Natural killer cell (primary cell): Measurements from ENCODE around the gene RASGEF1B. TPM values are rescaled to one million over a fixed set of nuclear protein-coding genes. Genes with fewer than 3 reads are reported as not detected.

Source experiments
- ATAC-seq, 3 donors: fragments of 150-1000 bp in 2 of 3; fragments of 200-7000 bp in 1 of 3; cut with Tn5 transposase; 1 replicate in 1 of 3; 2 replicates in 2 of 3; pipeline ENCODE4 v1.10.0; 2021; ENCODE audit warnings: mild to moderate bottlenecking in 2 of 3, moderate library complexity in 2 of 3
- DNase-seq, 2 donors: peaks; one replicate each; pipeline versions ENCODE4 v3.0.0 to v3.0.0-alpha.2; 2013 to 2021; ENCODE audit warnings: mixed read lengths in 1 of 2
- H3K27ac ChIP-seq: one replicate; pipeline ENCODE4 v1.5.1; 2013; ENCODE audit warnings: mild to moderate bottlenecking, low read length
- H3K27me3 ChIP-seq: one replicate; pipeline ENCODE4 v1.6.1; 2013; ENCODE audit warnings: low read length; ENCODE audit not compliant: control insufficient read depth, insufficient read depth
- H3K36me3 ChIP-seq: one replicate; pipeline ENCODE4 v1.6.1; 2013; ENCODE audit warnings: low read length; ENCODE audit not compliant: control insufficient read depth, insufficient read depth
- H3K4me1 ChIP-seq: one replicate; pipeline ENCODE4 v1.6.1; 2013; ENCODE audit warnings: low read length; ENCODE audit not compliant: control insufficient read depth, insufficient read depth
- H3K4me3 ChIP-seq: one replicate; pipeline ENCODE4 v1.5.1; 2013; ENCODE audit warnings: low read length
- H3K9me3 ChIP-seq: one replicate; pipeline ENCODE4 v1.6.1; 2013; ENCODE audit warnings: low read length; ENCODE audit not compliant: control insufficient read depth, insufficient read depth
- H3K27ac Mint-ChIP-seq, 2 donors: one replicate each; pipeline ENCODE4 v1.8.0; 2022; ENCODE audit warnings: mild to moderate bottlenecking in 2 of 2, mixed read lengths in 2 of 2, moderate library complexity in 1 of 2
- H3K27me3 Mint-ChIP-seq, 2 donors: one replicate each; pipeline ENCODE4 v1.8.0; 2022; ENCODE audit warnings: low read depth in 2 of 2, mixed read lengths in 2 of 2
- H3K36me3 Mint-ChIP-seq: one replicate; pipeline ENCODE4 v1.8.0; 2022; ENCODE audit warnings: mixed read lengths
- H3K4me1 Mint-ChIP-seq, 2 donors: one replicate each; pipeline ENCODE4 v1.8.0; 2022; ENCODE audit warnings: mixed read lengths in 2 of 2
- H3K4me3 Mint-ChIP-seq: one replicate; pipeline ENCODE4 v1.8.0; 2022; ENCODE audit warnings: mild to moderate bottlenecking, moderate library complexity, mixed read lengths
- H3K9me3 Mint-ChIP-seq, 2 donors: one replicate each; pipeline ENCODE4 v1.8.0; 2022; ENCODE audit warnings: mixed read lengths in 2 of 2
- WGBS: methylation state at CpG from one replicate; pipeline ENCODE4 v1.1.7; 2013; ENCODE audit warnings: missing lambda C conversion rate; ENCODE audit not compliant: insufficient coverage; 5-methylcytosine and 5-hydroxymethylcytosine counted together
- intact Hi-C: fragments of 100-400 bp; cut with micrococcal nuclease; formaldehyde crosslinking; loops from one replicate; pipeline ENCODE4 v1.14.2; 2022
- total RNA-seq, 4 donors: library from RNA; stranded (reverse); fragments of 120-200 nt in 1 of 4; gene quantifications; one replicate each; pipeline versions ENCODE4 v1.2.3 to v1.2.4, GENCODE V29; 2013 to 2022
- TF ChIP-seq, protein P1 (sequence below): fragments of 200-600 bp; IDR thresholded peaks from one replicate; pipeline ENCODE4 v1.8.0; 2022; ENCODE audit warnings: antibody characterized with exemption

The RASGEF1B gene
- total RNA-seq, 3 donors from 2014 or later (not counting 1 experiment from before 2014, with no cell fraction given) = 42.9 to 106 (median 90.8) TPM

DNA sequence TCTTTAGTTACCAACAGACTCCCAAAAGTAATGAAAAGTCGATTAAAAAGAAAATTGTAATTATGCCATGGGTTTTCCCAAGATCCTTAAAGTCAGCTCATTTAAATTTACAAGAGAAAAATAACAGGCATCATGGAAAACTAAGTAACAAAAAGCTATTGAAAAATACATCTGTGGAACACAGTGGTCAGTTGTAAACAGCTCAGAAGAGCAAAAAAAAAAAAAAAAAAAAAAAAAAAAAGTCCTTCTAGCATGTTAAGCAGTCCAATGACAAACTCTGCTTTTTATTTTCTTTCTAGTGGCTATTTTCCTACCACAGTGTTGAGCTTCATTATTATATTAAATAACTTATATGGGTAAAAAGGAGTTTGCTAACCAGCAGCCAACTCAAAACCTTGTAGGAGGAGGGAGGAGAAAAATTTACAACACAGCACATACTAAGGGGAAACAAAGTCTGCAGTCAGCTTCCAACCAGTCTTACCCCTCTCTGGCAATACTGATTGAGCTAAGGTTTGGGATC is 44.9 kb downstream of the RASGEF1B start:
- Histone ChIP-seq H3K36me3 (peaks cover 49% of the 10 kb centered on the region), H3K27ac (no peak overlapping the region), H3K27me3 (no peaks in the 10 kb centered on the region), H3K4me1 (no peaks in the 10 kb centered on the region), H3K9me3 (no peaks in the 10 kb centered on the region), H3K4me3 (no peak overlapping the region)
- Mint-ChIP-seq H3K9me3 (no peaks in the 10 kb centered on the region), H3K27me3 (no peaks in the 10 kb centered on the region), H3K4me1 (no peaks in the 10 kb centered on the region), H3K4me3 (no peak overlapping the region), H3K27ac (no peak overlapping the region), H3K36me3 (peaks cover 25% of the 10 kb centered on the region)
- no peak for DNase-seq
- TF ChIP-seq, protein P1, sequence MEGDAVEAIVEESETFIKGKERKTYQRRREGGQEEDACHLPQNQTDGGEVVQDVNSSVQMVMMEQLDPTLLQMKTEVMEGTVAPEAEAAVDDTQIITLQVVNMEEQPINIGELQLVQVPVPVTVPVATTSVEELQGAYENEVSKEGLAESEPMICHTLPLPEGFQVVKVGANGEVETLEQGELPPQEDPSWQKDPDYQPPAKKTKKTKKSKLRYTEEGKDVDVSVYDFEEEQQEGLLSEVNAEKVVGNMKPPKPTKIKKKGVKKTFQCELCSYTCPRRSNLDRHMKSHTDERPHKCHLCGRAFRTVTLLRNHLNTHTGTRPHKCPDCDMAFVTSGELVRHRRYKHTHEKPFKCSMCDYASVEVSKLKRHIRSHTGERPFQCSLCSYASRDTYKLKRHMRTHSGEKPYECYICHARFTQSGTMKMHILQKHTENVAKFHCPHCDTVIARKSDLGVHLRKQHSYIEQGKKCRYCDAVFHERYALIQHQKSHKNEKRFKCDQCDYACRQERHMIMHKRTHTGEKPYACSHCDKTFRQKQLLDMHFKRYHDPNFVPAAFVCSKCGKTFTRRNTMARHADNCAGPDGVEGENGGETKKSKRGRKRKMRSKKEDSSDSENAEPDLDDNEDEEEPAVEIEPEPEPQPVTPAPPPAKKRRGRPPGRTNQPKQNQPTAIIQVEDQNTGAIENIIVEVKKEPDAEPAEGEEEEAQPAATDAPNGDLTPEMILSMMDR = no peak
- intact Hi-C loops = no loop called here
- ATAC-seq = no peak
- no CpG with 5 or more reads among the region's 1 CpG for WGBS

DNA sequence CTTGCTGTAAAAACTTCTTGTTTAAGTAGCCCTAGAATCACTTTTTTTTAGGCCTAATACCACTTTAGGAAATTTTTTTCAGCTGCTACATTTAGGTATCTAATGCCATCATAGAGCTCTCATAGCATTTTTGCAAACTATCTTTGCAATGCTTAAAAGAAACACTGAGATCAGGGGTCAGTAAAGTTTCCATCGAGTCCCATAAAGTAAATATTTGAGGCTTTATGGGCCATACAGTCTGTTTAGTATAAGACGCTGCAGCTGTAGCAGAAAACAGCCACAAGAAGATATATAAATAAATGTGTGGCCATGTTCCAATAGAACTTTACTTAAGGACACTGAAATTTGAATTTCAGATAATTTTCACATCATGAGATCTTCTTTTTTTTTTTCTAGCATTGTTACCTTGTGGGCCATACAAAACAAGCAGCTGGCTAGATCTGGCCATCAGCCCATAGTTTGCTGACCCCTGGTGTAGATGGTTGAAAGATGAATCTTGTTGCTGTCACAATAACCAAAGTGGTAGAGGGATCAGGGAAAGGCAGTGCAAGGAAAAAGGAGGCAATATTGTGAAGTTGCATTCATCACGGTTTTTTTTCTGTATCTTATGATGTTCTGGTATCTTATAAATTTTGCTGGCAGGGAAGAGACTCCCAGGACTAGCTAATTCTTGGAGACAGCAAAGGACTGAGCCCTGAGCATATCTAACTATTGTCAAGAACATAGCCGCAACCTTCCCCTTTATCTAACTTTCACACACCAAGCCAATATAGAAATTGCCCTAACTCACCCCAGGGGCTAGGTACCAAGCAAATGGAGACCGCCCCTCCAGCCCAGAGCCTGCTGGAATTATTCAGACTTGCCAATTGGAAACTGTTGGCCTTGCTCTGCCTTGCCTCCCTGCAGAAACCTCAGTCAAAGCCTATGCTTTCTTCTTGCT is 46.6 kb downstream of the RASGEF1B start:
- H3K27me3 Mint-ChIP-seq = no peaks in the 10 kb centered on the region
- no peaks in the 10 kb centered on the region for H3K9me3 Mint-ChIP-seq
- no peaks in the 10 kb centered on the region for H3K9me3 ChIP-seq

DNA sequence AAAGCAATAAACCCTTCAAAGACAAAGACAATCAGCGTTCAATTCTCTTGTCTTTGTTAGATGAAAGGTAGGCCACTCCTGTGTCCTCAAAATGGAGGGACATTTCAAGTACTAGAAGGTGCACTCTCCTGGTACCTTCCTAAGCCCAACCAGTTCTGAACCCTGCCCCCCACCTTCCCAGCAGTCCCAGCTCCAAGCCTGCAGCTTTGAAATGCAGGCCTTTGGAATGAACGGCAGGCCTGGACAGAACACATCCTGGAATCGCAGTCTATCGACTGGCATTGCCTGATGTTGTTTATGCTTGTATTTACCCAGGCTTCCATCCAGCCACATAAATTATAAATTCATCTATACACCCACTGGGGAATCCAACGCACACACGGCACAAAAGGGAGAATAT is 47.4 kb downstream of the RASGEF1B start:
- intact Hi-C loops = no loop called here
- H3K9me3 Mint-ChIP-seq = no peaks in the 10 kb centered on the region
- ATAC-seq (no peak), DNase-seq (no peak)
- H3K27me3 ChIP-seq = no peaks in the 10 kb centered on the region
- H3K4me1 Mint-ChIP-seq = no peaks in the 10 kb centered on the region
- peaks cover 26% of the 10 kb centered on the region for H3K36me3 ChIP-seq
- no peaks in the 10 kb centered on the region for H3K9me3 ChIP-seq
- WGBS = 100% methylated on average over 3 of the region's 6 CpGs
- H3K27ac ChIP-seq = no peak overlapping the region
- TF ChIP-seq, protein P1 = no peak
- H3K36me3 Mint-ChIP-seq = peaks cover 21% of the 10 kb centered on the region
- no peak overlapping the region for H3K4me3 ChIP-seq
- no peak overlapping the region for H3K27ac Mint-ChIP-seq
- H3K27me3 Mint-ChIP-seq = no peaks in the 10 kb centered on the region
- H3K4me3 Mint-ChIP-seq = no peak overlapping the region
- no peaks in the 10 kb centered on the region for H3K4me1 ChIP-seq

More for the DNA sequence above, 46.6 kb downstream of the RASGEF1B start:
- no peak overlapping the region for H3K27ac ChIP-seq
- no peak for ATAC-seq
- no peak overlapping the region for H3K4me3 ChIP-seq
- Mint-ChIP-seq H3K36me3 (peaks cover 23% of the 10 kb centered on the region), H3K4me1 (no peaks in the 10 kb centered on the region), H3K27ac (no peak overlapping the region), H3K4me3 (no peak overlapping the region)
- DNase-seq = no peak
- H3K4me1 ChIP-seq = no peaks in the 10 kb centered on the region
- 96% methylated on average over 5 of the region's 5 CpGs for WGBS
- TF ChIP-seq, protein P1 = no peak
- intact Hi-C loops = no loop called here
- H3K27me3 ChIP-seq = no peaks in the 10 kb centered on the region
- peaks cover 31% of the 10 kb centered on the region for H3K36me3 ChIP-seq
